SJSA1 (cell line): ENCODE data around the gene ZNF394. TPM values are rescaled to one million over a fixed set of nuclear protein-coding genes. Genes with fewer than 3 reads are reported as not detected.

Source experiments
- DNase-seq, 2 experiments: peaks; one replicate each; pipeline ENCODE4 v3.0.0-alpha.2; 2015 to 2020; ENCODE audit warnings: low spot score in 2 of 2, low read depth in 1 of 2
- H3K27ac ChIP-seq: fragments of 250-450 bp; sonication (Bioruptor Pico); 2 replicates; pipeline ENCODE4 v1.5.1; 2020; ENCODE audit warnings: mild to moderate bottlenecking, moderate library complexity
- H3K27me3 ChIP-seq: fragments of 250-450 bp; sonication (Bioruptor Pico); replicated peaks from 2 replicates; pipeline ENCODE4 v1.5.1; 2020; ENCODE audit warnings: mild to moderate bottlenecking, moderate library complexity
- H3K36me3 ChIP-seq: fragments of 250-450 bp; sonication (Bioruptor Pico); 2 replicates; pipeline ENCODE4 v1.5.1; 2020; ENCODE audit warnings: mild to moderate bottlenecking
- H3K4me1 ChIP-seq: fragments of 250-450 bp; sonication (Bioruptor Pico); replicated peaks from 2 replicates; pipeline ENCODE4 v1.6.1; 2021; ENCODE audit warnings: mild to moderate bottlenecking
- H3K4me3 ChIP-seq: fragments of 250-450 bp; sonication (Bioruptor Pico); 2 replicates; pipeline ENCODE4 v1.5.1; 2020; ENCODE audit warnings: mild to moderate bottlenecking
- H3K9me3 ChIP-seq: fragments of 250-450 bp; sonication (Bioruptor Pico); replicated peaks from 2 replicates; pipeline ENCODE4 v1.5.1; 2020; ENCODE audit warnings: mild to moderate bottlenecking
- total RNA-seq: library from RNA; depleted of rRNA; stranded (reverse); fragments of >200 nt; shearing (Covaris generic); gene quantifications from 2 replicates; pipeline ENCODE4 v1.2.3, GENCODE V29; 2014; rRNA removed

Gene ZNF394
- total RNA-seq, 1 experiment from 2014 or later = 24.0 TPM

GRCh38 chr7:99453105-99453504 is 47.0 kb downstream of the ZNF394 start:
- no peaks in the 10 kb centered on the region; the same call in 1 of the 2 replicates for H3K9me3 ChIP-seq
- no peaks in the 10 kb centered on the region for H3K4me1 ChIP-seq
- H3K36me3 ChIP-seq = peaks cover 100% of the 10 kb centered on the region
- no peak overlapping the region for H3K4me3 ChIP-seq
- DNase-seq = no peak
- H3K27me3 ChIP-seq = no peaks in the 10 kb centered on the region
- no peak overlapping the region for H3K27ac ChIP-seq

DNA sequence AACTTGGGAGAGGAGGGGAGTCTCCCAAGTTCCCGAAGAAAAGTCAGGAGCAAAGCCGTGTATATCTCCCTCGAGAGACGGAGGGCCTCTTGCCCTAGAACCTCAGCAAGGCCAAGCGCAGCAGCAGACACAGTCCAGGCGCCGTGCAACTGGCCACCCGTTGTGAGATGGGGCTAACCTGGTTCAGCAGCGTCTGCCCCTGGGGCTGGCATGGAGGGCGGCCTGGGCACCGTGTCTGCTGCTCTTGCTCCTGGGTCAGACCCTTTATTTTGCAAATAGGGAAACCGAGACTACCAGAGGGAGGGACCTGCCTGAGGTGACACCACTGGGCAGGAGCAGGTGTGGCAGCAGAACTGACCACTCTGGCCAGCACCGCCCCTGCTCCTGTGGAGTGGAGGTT is 47.5 kb downstream of the ZNF394 start:
- no peak overlapping the region for H3K4me3 ChIP-seq
- no peaks in the 10 kb centered on the region; the same call in 1 of the 2 replicates for H3K9me3 ChIP-seq
- H3K27ac ChIP-seq = no peak overlapping the region
- H3K27me3 ChIP-seq = no peaks in the 10 kb centered on the region
- no peak for DNase-seq
- H3K4me1 ChIP-seq = no peaks in the 10 kb centered on the region
- H3K36me3 ChIP-seq = peaks cover 100% of the 10 kb centered on the region

GRCh38 chr7:99451936-99452335 is 48.1 kb downstream of the ZNF394 start:
- H3K27ac ChIP-seq = no peak overlapping the region
- H3K4me3 ChIP-seq = no peak overlapping the region
- no peaks in the 10 kb centered on the region for H3K4me1 ChIP-seq
- no peaks in the 10 kb centered on the region; the same call in 1 of the 2 replicates for H3K9me3 ChIP-seq
- no peak for DNase-seq
- H3K36me3 ChIP-seq = peaks cover 97% of the 10 kb centered on the region
- no peaks in the 10 kb centered on the region for H3K27me3 ChIP-seq

- Histone ChIP-seq H3K9me3 (no peaks in the 10 kb centered on the region), H3K36me3 (peaks cover 92% of the 10 kb centered on the region), H3K4me3 (no peak overlapping the region), H3K4me1 (no peaks in the 10 kb centered on the region), H3K27ac (no peak overlapping the region), H3K27me3 (no peaks in the 10 kb centered on the region)
- DNase-seq = no peak
Observed at GRCh38 chr7:99449326-99449725, 50.8 kb downstream of the ZNF394 start.

- Histone ChIP-seq H3K27me3 (no peaks in the 10 kb centered on the region), H3K4me1 (no peaks in the 10 kb centered on the region), H3K4me3 (no peak overlapping the region), H3K36me3 (peaks cover 91% of the 10 kb centered on the region), H3K9me3 (no peaks in the 10 kb centered on the region), H3K27ac (no peak overlapping the region)
- no peak for DNase-seq
Observed at GRCh38 chr7:99448855-99449254, 51.2 kb downstream of the ZNF394 start.

- H3K36me3 ChIP-seq = peaks cover 91% of the 10 kb centered on the region
- no peaks in the 10 kb centered on the region for H3K27me3 ChIP-seq
- H3K27ac ChIP-seq = no peak overlapping the region
- no peak for DNase-seq
- H3K4me3 ChIP-seq = no peak overlapping the region
- H3K9me3 ChIP-seq = no peaks in the 10 kb centered on the region
- H3K4me1 ChIP-seq = no peaks in the 10 kb centered on the region
Observed at GRCh38 chr7:99447943-99448342, 52.1 kb downstream of the ZNF394 start.

DNA sequence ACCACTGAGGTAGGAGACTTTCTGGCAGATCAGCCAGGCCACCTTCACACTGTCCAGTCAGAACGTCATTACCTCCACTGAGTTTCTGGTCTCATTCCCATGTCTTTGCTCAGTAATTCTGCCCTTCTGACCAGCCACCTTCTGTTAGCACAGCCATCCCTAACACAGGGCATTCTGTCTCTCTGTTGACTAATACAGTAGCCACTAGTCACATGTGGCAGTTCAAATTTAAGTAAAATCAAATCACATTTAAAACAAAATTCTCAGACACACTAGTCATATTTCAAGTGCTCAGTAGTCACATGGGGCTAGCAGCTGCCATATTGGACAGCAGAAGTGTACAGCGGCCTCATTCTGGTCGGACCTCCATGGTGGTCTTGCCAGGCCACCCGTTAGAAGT is 54.0 kb downstream of the ZNF394 start:
- Histone ChIP-seq H3K9me3 (no peaks in the 10 kb centered on the region), H3K4me3 (no peak overlapping the region), H3K27ac (no peak overlapping the region), H3K4me1 (no peaks in the 10 kb centered on the region), H3K27me3 (no peaks in the 10 kb centered on the region), H3K36me3 (peaks cover 88% of the 10 kb centered on the region)
- DNase-seq = no peak

Other genes with a start within 250 kb of the ZNF394 start
- gene MYH16, start 227.4 kb downstream of the ZNF394 start, total RNA-seq = 0.41 TPM in 1 of 2 replicates, not detected in the other
- gene ARPC1A, start 174.4 kb downstream of the ZNF394 start, total RNA-seq = 186 and 242 TPM in 2 replicates
- gene ARPC1B, start 125.6 kb downstream of the ZNF394 start, total RNA-seq = 231 and 362 TPM in 2 replicates
- gene PDAP1, start 91.7 kb downstream of the ZNF394 start, total RNA-seq = 150 and 155 TPM in 2 replicates
- 109 and 152 TPM in 2 replicates for gene BUD31, start 91.3 kb downstream of the ZNF394 start, total RNA-seq
- gene PTCD1, start 61.5 kb downstream of the ZNF394 start, total RNA-seq = 2.2 and 7.3 TPM in 2 replicates
- 32.7 and 39.6 TPM in 2 replicates for gene CPSF4, start 61.3 kb downstream of the ZNF394 start, total RNA-seq
- 650 and 1,516 TPM in 2 replicates for gene ATP5MF, start 34.1 kb downstream of the ZNF394 start, total RNA-seq
- gene ZNF789, start 27.4 kb downstream of the ZNF394 start, total RNA-seq = 3.1 and 11.4 TPM in 2 replicates
- 10.2 and 16.1 TPM in 2 replicates for gene ZKSCAN5, start 4.4 kb upstream of the ZNF394 start, total RNA-seq
- gene FAM200A, start 51.8 kb upstream of the ZNF394 start, total RNA-seq = 6.8 and 7.9 TPM in 2 replicates
- 107 and 109 TPM in 2 replicates for gene ZNF655, start 58.4 kb upstream of the ZNF394 start, total RNA-seq
- gene TMEM225B, start 98.0 kb upstream of the ZNF394 start, total RNA-seq = 0.41 and 1.1 TPM in 2 replicates
- gene ZSCAN25, start 116.7 kb upstream of the ZNF394 start, total RNA-seq = 26.9 and 28.3 TPM in 2 replicates
- gene CYP3A5, start 179.7 kb upstream of the ZNF394 start, total RNA-seq = 0.37 and 1.8 TPM in 2 replicates
- gene CYP3A7, start 234.9 kb upstream of the ZNF394 start, total RNA-seq = not detected in 2 replicates